WTC11 (cell line): ENCODE data around the gene ZNF775. TPM values are rescaled to one million over a fixed set of nuclear protein-coding genes. Genes with fewer than 3 reads are reported as not detected.
A peak's percentile ranks its signal among the peaks of the same experiment; 100 is the strongest.

Experiments
- ATAC-seq: fragments of 200-7000 bp; cut with Tn5 transposase; 2 replicates; pipeline ENCODE4 v1.10.0; 2021; ENCODE audit warnings: mild to moderate bottlenecking, moderate library complexity
- CTCF ChIA-PET: fragments of 300-600 bp; sonication (Branson Sonifier 250); formaldehyde crosslinking; loops from one replicate; lab custom pipeline; 2021; ENCODE audit warnings: antibody characterized with exemption; lab: Charles Lee
- POLR2A ChIA-PET: fragments of 350-600 bp; sonication (Branson Sonifier 250); formaldehyde crosslinking; loops from one replicate; lab custom pipeline; 2021; ENCODE audit warnings: antibody characterized with exemption; lab: Charles Lee
- DNase-seq: peaks from one replicate; pipeline ENCODE4 v3.0.0; 2021; ENCODE audit warnings: low spot score
- H3K27ac Mint-ChIP-seq: 2 replicates; pipeline ENCODE4 v1.8.0; 2021; ENCODE audit warnings: mixed read lengths
- H3K27me3 Mint-ChIP-seq: 2 replicates; pipeline ENCODE4 v1.8.0; 2021; ENCODE audit warnings: low read depth, mild to moderate bottlenecking, moderate library complexity, mixed read lengths
- H3K36me3 Mint-ChIP-seq: 2 replicates; pipeline ENCODE4 v1.8.0; 2021; ENCODE audit warnings: mixed read lengths
- H3K4me1 Mint-ChIP-seq: 2 replicates; pipeline ENCODE4 v1.8.0; 2022; ENCODE audit warnings: mixed read lengths
- H3K4me3 Mint-ChIP-seq: 2 replicates; pipeline ENCODE4 v1.8.0; 2021; ENCODE audit warnings: mild to moderate bottlenecking, moderate library complexity, mixed read lengths
- H3K9me3 Mint-ChIP-seq: 2 replicates; pipeline ENCODE4 v1.8.0; 2021; ENCODE audit warnings: mixed read lengths
- ATF1 ChIP-seq: sonication (generic); formaldehyde crosslinking; IDR thresholded peaks from 2 replicates; pipeline ENCODE4 v1.8.1; 2023; ENCODE audit warnings: mild to moderate bottlenecking, moderate library complexity, missing genetic modification reagents
- ELF4 ChIP-seq: sonication (generic); formaldehyde crosslinking; IDR thresholded peaks from 2 replicates; pipeline ENCODE4 v1.8.1; 2022; ENCODE audit warnings: low read depth, mild to moderate bottlenecking, moderate library complexity, missing genetic modification reagents
- EMX1 ChIP-seq: fragments of 250-450 bp; sonication (Bioruptor Pico); IDR thresholded peaks from 2 replicates; pipeline ENCODE4 v1.8.0; 2021; ENCODE audit warnings: mild to moderate bottlenecking
- FOXK1 ChIP-seq: sonication (generic); formaldehyde crosslinking; IDR thresholded peaks from 2 replicates; pipeline ENCODE4 v1.8.0; 2022; ENCODE audit warnings: mild to moderate bottlenecking, moderate library complexity, missing genetic modification reagents
- GABPB1 ChIP-seq: sonication (generic); formaldehyde crosslinking; IDR thresholded peaks from 2 replicates; pipeline ENCODE4 v1.8.1; 2023; ENCODE audit warnings: mild to moderate bottlenecking, missing genetic modification reagents
- KAT7 ChIP-seq: sonication (generic); formaldehyde crosslinking; IDR thresholded peaks from 2 replicates; pipeline ENCODE4 v1.8.1; 2023; ENCODE audit warnings: missing genetic modification reagents, mild to moderate bottlenecking, borderline replicate concordance
- NFE2L1 ChIP-seq: sonication (generic); formaldehyde crosslinking; IDR thresholded peaks from 2 replicates; pipeline ENCODE4 v1.8.1; 2023; ENCODE audit warnings: missing genetic modification reagents
- NFYB ChIP-seq: sonication (generic); formaldehyde crosslinking; conservative IDR thresholded peaks from 2 replicates; pipeline ENCODE4 v1.8.0; 2022; ENCODE audit warnings: low read depth, missing genetic modification reagents
- OVOL2 ChIP-seq: fragments of 250-450 bp; sonication (Bioruptor Pico); IDR thresholded peaks from 2 replicates; pipeline ENCODE4 v1.9.0; 2021; ENCODE audit warnings: mild to moderate bottlenecking, borderline replicate concordance
- RORB ChIP-seq: fragments of 250-450 bp; sonication (Bioruptor Pico); IDR thresholded peaks from 2 replicates; pipeline ENCODE4 v1.9.0; 2021; ENCODE audit warnings: mild to moderate bottlenecking
- SMAD3 ChIP-seq: sonication (generic); formaldehyde crosslinking; IDR thresholded peaks from 2 replicates; pipeline ENCODE4 v1.8.0; 2022; ENCODE audit warnings: missing genetic modification reagents, mild to moderate bottlenecking, borderline replicate concordance
- SOX15 ChIP-seq: fragments of 250-450 bp; sonication (Bioruptor Pico); IDR thresholded peaks from 2 replicates; pipeline ENCODE4 v1.9.0; 2021; ENCODE audit warnings: mild to moderate bottlenecking
- SP1 ChIP-seq: sonication (generic); formaldehyde crosslinking; conservative IDR thresholded peaks from 2 replicates; pipeline ENCODE4 v1.8.1; 2022; ENCODE audit warnings: missing genetic modification reagents
- TEAD1 ChIP-seq: sonication (generic); formaldehyde crosslinking; IDR thresholded peaks from 2 replicates; pipeline ENCODE4 v1.8.0; 2022; ENCODE audit warnings: mild to moderate bottlenecking, missing genetic modification reagents
- ZNF232 ChIP-seq: sonication (generic); formaldehyde crosslinking; IDR thresholded peaks from 2 replicates; pipeline ENCODE4 v1.8.0; 2022; ENCODE audit warnings: mild to moderate bottlenecking, missing genetic modification reagents
- total RNA-seq: library from RNA; stranded (reverse); gene quantifications from 3 replicates; pipeline ENCODE4 v1.2.3, GENCODE V29; 2021
- TF ChIP-seq, protein P1 (sequence below): fragments of 250-450 bp; sonication (Bioruptor Pico); IDR thresholded peaks from 2 replicates; pipeline ENCODE4 v1.8.0; 2021; ENCODE audit warnings: mild to moderate bottlenecking
- TF ChIP-seq, protein P2 (sequence below): sonication (generic); formaldehyde crosslinking; IDR thresholded peaks from 2 replicates; pipeline ENCODE4 v1.8.1; 2022; ENCODE audit warnings: low read depth, missing genetic modification reagents, borderline replicate concordance
- TF ChIP-seq, protein P3 (sequence below): sonication (generic); formaldehyde crosslinking; IDR thresholded peaks from 2 replicates; pipeline ENCODE4 v1.8.1; 2023; ENCODE audit warnings: mild to moderate bottlenecking, moderate library complexity, missing genetic modification reagents
- TF ChIP-seq, protein P4 (sequence below): fragments of 200-600 bp; IDR thresholded peaks from 2 replicates; pipeline ENCODE4 v1.8.0; 2022; ENCODE audit warnings: antibody characterized with exemption
- TF ChIP-seq, protein P5 (sequence below): fragments of 250-450 bp; sonication (Bioruptor Pico); conservative IDR thresholded peaks from 2 replicates; pipeline ENCODE4 v1.9.0; 2021; ENCODE audit warnings: mild to moderate bottlenecking
- TF ChIP-seq, protein P6 (sequence below): sonication (generic); formaldehyde crosslinking; IDR thresholded peaks from 2 replicates; pipeline ENCODE4 v1.8.0; 2022; ENCODE audit warnings: mild to moderate bottlenecking, missing genetic modification reagents
- TF ChIP-seq, protein P7 (sequence below): sonication (generic); formaldehyde crosslinking; IDR thresholded peaks from 2 replicates; pipeline ENCODE4 v1.8.1; 2022; ENCODE audit warnings: mild to moderate bottlenecking, moderate library complexity, missing genetic modification reagents
- TF ChIP-seq, protein P8 (sequence below): sonication (generic); formaldehyde crosslinking; IDR thresholded peaks from 2 replicates; pipeline ENCODE4 v1.8.0; 2022; ENCODE audit warnings: mild to moderate bottlenecking, missing genetic modification reagents

The ZNF775 gene
- total RNA-seq, 1 experiment from 2014 or later, result 25.4 TPM

DNA sequence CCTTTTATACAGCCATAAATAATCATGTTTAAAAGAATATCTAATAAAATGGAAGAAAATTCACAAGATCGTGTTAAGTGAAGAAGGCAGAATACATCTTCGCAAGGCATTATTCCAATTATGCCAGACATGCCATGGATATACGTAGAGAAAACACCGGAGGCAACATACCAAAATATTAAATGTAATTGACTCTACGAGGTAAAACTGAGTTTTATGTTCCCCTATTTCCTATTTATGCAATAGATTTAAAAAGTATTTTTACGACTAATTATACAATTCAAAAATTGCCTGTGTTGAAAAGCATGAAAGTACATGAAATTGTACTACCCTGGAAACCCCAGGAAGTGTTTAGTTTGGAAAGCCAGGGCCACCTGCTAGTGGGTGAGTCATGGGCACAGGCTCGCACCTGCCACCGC lies 11.4 kb upstream of the ZNF775 start:
- ATAC-seq (no peak), DNase-seq (no peak)
- H3K27ac Mint-ChIP-seq, result peak overlapping the region; percentile 94
- TF ChIP-seq, protein P1, sequence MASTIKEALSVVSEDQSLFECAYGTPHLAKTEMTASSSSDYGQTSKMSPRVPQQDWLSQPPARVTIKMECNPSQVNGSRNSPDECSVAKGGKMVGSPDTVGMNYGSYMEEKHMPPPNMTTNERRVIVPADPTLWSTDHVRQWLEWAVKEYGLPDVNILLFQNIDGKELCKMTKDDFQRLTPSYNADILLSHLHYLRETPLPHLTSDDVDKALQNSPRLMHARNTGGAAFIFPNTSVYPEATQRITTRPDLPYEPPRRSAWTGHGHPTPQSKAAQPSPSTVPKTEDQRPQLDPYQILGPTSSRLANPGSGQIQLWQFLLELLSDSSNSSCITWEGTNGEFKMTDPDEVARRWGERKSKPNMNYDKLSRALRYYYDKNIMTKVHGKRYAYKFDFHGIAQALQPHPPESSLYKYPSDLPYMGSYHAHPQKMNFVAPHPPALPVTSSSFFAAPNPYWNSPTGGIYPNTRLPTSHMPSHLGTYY (CRISPR knock-in tag), result no peak
- TF ChIP-seq, protein P2, sequence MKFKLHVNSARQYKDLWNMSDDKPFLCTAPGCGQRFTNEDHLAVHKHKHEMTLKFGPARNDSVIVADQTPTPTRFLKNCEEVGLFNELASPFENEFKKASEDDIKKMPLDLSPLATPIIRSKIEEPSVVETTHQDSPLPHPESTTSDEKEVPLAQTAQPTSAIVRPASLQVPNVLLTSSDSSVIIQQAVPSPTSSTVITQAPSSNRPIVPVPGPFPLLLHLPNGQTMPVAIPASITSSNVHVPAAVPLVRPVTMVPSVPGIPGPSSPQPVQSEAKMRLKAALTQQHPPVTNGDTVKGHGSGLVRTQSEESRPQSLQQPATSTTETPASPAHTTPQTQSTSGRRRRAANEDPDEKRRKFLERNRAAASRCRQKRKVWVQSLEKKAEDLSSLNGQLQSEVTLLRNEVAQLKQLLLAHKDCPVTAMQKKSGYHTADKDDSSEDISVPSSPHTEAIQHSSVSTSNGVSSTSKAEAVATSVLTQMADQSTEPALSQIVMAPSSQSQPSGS (CRISPR knock-in tag), result no peak
- TF ChIP-seq, protein P3, sequence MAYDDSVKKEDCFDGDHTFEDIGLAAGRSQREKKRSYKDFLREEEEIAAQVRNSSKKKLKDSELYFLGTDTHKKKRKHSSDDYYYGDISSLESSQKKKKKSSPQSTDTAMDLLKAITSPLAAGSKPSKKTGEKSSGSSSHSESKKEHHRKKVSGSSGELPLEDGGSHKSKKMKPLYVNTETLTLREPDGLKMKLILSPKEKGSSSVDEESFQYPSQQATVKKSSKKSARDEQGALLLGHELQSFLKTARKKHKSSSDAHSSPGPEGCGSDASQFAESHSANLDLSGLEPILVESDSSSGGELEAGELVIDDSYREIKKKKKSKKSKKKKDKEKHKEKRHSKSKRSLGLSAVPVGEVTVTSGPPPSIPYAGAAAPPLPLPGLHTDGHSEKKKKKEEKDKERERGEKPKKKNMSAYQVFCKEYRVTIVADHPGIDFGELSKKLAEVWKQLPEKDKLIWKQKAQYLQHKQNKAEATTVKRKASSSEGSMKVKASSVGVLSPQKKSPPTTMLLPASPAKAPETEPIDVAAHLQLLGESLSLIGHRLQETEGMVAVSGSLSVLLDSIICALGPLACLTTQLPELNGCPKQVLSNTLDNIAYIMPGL (CRISPR knock-in tag), result no peak
- TF ChIP-seq, protein P4, sequence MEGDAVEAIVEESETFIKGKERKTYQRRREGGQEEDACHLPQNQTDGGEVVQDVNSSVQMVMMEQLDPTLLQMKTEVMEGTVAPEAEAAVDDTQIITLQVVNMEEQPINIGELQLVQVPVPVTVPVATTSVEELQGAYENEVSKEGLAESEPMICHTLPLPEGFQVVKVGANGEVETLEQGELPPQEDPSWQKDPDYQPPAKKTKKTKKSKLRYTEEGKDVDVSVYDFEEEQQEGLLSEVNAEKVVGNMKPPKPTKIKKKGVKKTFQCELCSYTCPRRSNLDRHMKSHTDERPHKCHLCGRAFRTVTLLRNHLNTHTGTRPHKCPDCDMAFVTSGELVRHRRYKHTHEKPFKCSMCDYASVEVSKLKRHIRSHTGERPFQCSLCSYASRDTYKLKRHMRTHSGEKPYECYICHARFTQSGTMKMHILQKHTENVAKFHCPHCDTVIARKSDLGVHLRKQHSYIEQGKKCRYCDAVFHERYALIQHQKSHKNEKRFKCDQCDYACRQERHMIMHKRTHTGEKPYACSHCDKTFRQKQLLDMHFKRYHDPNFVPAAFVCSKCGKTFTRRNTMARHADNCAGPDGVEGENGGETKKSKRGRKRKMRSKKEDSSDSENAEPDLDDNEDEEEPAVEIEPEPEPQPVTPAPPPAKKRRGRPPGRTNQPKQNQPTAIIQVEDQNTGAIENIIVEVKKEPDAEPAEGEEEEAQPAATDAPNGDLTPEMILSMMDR, result no peak
- TF ChIP-seq, all 79 proteins: peak for 0
- CTCF ChIA-PET, result interaction anchor here (1.0 to 1.5 kb wide), 5 partner anchors 10 to 32 kb away, joined by 3 to 6 read pairs (median 3); partner anchors contain the start of gene RARRES2
- Mint-ChIP-seq H3K9me3 (no peaks in the 10 kb centered on the region), H3K36me3 (peaks cover 8% of the 10 kb centered on the region), H3K27me3 (no peaks in the 10 kb centered on the region), H3K4me3 (peak overlapping the region; percentile 78), H3K4me1 (peaks cover 52% of the 10 kb centered on the region)
- POLR2A ChIA-PET, result interaction anchor here (0.6 to 2.5 kb wide), 5 partner anchors 10 to 51 kb away, joined by 5 to 29 read pairs (median 26); no protein-coding TSS in a partner anchor

DNA sequence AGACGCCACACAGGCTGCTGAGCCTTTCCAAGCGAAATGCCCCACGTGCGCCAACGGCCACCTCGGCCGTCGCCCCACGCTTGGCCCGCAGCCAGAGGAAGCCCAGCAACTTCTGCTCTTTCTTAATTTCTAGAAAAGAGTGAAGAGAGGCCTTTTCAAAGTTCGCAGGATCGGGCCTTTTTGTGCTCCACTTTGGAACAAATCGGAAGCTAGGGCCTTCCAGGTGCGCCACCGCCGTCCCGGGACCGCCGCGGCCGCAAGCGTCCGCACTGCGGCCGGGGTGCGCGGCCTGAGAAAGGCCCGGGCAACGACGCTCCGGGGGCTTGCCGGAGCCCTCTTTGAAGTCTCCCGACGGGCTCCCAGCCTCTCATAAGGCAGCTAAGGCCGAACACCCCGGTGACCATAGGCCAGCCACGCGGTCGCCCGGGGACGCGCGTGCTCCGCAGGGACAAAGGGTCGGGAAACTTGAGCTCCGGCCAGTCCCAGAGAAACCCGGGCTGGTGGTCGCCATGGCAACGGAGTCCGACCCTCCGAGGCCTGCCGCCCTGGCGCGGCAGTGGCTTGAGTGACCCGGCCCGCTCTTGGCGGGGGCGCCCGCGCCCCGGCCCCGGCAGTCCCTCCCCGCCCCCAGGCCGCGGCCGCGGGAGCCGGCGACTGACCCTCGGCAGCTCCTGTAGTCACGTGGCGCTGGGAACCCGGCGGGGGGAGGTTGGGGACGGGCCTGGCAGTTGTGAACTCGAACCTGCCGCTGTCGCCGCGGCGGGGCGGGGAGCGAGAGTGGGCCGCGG lies 10.8 kb upstream of the ZNF775 start, which contains the start of gene REPIN1:
TSS of gene REPIN1 (plus strand) at position 727 of the 788 bp plus-strand sequence. CDS start 890 bp downstream, outside the sequence.
- no peaks in the 10 kb centered on the region for H3K9me3 Mint-ChIP-seq
- H3K4me1 Mint-ChIP-seq, result peaks cover 52% of the 10 kb centered on the region
- DNase-seq (peak; percentile 86), ATAC-seq (peak; percentile 55)
- H3K27me3 Mint-ChIP-seq, result no peaks in the 10 kb centered on the region
- ChIA-PET CTCF (interaction anchor here (0.6 to 2.2 kb wide), 9 partner anchors 10 to 620 kb away, joined by 3 to 7 read pairs (median 4); partner anchors contain the start of gene RARRES2), POLR2A (interaction anchor here (0.6 to 2.5 kb wide), 9 partner anchors 10 to 1180 kb away, joined by 3 to 29 read pairs (median 5); partner anchors contain the start of genes ACTR3C and LRRC61)
- H3K4me3 Mint-ChIP-seq, result peak within 1 kb of the TSS; percentile 91
- H3K27ac Mint-ChIP-seq, result peak within 1 kb of the TSS; percentile 99
- peaks cover 14% of the 10 kb centered on the region for H3K36me3 Mint-ChIP-seq
- TF ChIP-seq SMAD3 (CRISPR knock-in tag) (0 out of 2 replicates have a peak, but pooled peaks have one; percentile 7), TEAD1 (CRISPR knock-in tag) (0 out of 2 replicates have a peak, but pooled peaks have one; percentile 23), ELF4 (CRISPR knock-in tag) (no peak), NFE2L1 (CRISPR knock-in tag) (no peak), EMX1 (CRISPR knock-in tag) (no peak), SOX15 (CRISPR knock-in tag) (no peak), NFYB (no peak), GABPB1 (CRISPR knock-in tag) (0 out of 2 replicates have a peak, but pooled peaks have one; percentile 24), OVOL2 (no peak), ZNF232 (CRISPR knock-in tag) (peak; percentile 15; the same call in 1 of the 2 replicates), RORB (CRISPR knock-in tag) (no peak), KAT7 (CRISPR knock-in tag) (0 out of 2 replicates have a peak, but pooled peaks have one; percentile 58), FOXK1 (CRISPR knock-in tag) (0 out of 2 replicates have a peak, but pooled peaks have one; percentile 30), ATF1 (CRISPR knock-in tag) (no peak), SP1 (0 out of 2 replicates have a peak, but pooled peaks have one; percentile 11)
- TF ChIP-seq, protein P5, sequence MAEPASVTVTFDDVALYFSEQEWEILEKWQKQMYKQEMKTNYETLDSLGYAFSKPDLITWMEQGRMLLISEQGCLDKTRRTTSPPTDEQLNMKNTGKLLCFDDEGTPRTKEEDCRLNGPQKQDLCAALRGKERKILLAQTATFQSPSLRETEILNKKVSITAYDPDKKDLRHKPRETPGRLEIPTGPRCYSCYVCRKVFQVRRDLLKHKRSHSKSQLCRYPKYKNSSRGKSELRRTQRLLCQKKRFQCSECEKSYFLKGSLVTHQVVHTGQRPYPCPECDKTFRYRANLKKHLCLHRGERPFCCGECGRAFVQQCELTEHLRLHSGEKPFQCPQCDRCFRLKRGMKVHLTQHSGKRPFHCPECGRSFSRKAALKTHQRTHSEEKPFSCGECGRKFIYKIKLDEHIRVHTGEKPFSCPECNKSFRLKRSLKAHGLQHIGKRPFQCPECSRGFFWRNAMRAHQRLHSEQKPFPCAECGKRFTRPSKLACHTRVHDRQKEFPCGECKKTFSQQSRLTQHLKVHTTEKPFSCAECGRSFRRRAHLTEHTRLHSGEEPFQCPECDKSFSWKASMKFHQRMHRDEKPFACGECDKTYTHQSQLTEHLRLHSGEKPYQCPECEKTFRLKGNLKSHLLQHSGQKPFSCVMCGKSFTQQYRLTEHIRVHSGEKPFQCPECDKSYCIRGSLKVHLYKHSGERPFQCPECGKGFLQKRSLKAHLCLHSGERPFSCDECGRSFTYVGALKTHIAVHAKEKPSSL (CRISPR knock-in tag), result no peak
- TF ChIP-seq, protein P6, sequence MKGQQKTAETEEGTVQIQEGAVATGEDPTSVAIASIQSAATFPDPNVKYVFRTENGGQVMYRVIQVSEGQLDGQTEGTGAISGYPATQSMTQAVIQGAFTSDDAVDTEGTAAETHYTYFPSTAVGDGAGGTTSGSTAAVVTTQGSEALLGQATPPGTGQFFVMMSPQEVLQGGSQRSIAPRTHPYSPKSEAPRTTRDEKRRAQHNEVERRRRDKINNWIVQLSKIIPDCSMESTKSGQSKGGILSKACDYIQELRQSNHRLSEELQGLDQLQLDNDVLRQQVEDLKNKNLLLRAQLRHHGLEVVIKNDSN (CRISPR knock-in tag), result peak; percentile 92
- TF ChIP-seq, protein P7, sequence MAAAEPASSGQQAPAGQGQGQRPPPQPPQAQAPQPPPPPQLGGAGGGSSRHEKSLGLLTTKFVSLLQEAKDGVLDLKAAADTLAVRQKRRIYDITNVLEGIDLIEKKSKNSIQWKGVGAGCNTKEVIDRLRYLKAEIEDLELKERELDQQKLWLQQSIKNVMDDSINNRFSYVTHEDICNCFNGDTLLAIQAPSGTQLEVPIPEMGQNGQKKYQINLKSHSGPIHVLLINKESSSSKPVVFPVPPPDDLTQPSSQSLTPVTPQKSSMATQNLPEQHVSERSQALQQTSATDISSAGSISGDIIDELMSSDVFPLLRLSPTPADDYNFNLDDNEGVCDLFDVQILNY, result peak; percentile 79
- TF ChIP-seq, protein P8, sequence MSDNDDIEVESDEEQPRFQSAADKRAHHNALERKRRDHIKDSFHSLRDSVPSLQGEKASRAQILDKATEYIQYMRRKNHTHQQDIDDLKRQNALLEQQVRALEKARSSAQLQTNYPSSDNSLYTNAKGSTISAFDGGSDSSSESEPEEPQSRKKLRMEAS (CRISPR knock-in tag), result peak; percentile 80
